ENCODE data around the gene PLCD1. TPM values are rescaled to one million over a fixed set of nuclear protein-coding genes. Genes with fewer than 3 reads are reported as not detected.

PLCD1 gene
- polyA plus RNA-seq, 3 donors from 2014 or later, result 11.6 to 18.0 (median 12.1) TPM

DNA sequence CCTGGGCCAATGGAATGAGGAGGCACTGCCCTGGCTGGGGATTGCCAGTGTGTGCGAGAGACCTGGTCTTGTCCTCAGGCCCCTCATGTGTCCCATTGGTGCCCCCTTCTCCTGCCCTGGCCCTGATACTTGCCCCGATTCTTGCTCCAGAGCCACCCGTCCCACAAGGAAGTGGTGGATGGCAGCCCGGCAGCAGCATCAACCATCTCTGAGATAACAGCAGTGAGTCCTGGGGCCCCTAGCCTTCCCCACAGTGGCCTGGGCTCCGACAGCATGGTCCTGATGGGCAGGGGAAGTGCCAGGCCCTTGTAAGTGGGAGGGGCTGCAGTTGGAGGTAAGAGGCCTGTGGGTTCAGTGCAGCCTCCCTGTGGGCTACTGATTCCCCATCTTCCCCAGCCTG lies 23.4 kb downstream of the PLCD1 start:
- no peak overlapping the region for H3K27ac Mint-ChIP-seq

DNA sequence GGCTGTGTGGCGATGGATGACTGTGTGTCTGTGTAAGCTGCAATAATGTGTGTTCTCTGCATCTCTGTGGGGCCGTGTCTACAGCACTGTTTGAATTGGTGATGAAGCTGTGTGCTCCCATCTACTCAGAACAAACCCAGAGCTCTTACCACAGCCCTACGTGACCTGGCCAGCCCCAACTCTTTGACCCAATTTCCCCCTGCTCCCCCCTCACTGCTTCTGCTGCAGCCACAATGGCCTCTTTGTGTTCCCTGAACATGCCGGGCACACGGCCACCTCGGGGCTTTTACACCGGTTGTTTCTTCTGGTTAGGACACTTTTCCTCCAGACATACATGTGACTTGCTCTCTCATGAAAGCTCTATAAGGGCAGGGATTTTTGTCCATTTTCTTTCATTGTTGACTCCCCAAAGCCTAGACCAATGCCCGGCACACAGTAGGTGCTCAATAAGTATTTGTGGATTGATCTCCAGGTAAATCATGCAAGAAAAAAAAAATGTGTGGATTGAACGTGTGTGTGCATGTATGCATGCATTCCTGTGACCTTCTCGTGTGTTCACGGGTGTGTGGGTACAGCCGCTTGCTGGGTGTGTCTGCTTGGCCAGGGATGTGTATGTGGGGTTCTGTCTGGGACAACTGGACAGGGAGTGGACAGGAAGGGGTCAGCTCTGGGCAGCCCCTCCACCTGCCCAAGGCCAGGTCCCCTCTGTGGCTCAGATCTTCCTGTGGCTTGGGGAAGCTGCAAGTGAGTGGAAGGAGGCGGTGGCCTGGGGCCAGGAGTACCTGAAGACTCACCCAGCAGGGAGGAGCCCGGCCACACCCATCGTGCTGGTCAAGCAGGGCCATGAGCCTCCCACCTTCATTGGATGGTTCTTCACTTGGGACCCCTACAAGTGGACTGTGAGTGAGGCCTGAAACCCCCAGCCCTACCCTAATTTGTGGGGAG lies 24.1 kb downstream of the PLCD1 start:
- Mint-ChIP-seq H3K9me3 (no peaks in the 10 kb centered on the region), H3K4me1 (peaks cover 8 to 12% of the 10 kb centered on the region in 2 donors), H3K36me3 (peaks cover 0 to 9% (median 0%) of the 10 kb centered on the region in 3 donors), H3K4me3 (no peak overlapping the region), H3K27me3 (ENCODE audit: low read depth in 3 of 3) (peaks cover 0 to 1% (median 0%) of the 10 kb centered on the region in 3 donors), H3K27ac (peak overlapping the region in 5 of 6 donors; percentile 1 to 67 (median 31))
- no peak for DNase-seq

More for the DNA sequence above, 23.4 kb downstream of the PLCD1 start:
- Mint-ChIP-seq H3K36me3 (peaks cover 0 to 9% (median 0%) of the 10 kb centered on the region in 3 donors), H3K9me3 (no peaks in the 10 kb centered on the region), H3K4me3 (no peak overlapping the region), H3K27me3 (ENCODE audit: low read depth in 3 of 3) (no peaks in the 10 kb centered on the region), H3K4me1 (peaks cover 8 to 12% of the 10 kb centered on the region in 2 donors)
- no peak for DNase-seq

DNA sequence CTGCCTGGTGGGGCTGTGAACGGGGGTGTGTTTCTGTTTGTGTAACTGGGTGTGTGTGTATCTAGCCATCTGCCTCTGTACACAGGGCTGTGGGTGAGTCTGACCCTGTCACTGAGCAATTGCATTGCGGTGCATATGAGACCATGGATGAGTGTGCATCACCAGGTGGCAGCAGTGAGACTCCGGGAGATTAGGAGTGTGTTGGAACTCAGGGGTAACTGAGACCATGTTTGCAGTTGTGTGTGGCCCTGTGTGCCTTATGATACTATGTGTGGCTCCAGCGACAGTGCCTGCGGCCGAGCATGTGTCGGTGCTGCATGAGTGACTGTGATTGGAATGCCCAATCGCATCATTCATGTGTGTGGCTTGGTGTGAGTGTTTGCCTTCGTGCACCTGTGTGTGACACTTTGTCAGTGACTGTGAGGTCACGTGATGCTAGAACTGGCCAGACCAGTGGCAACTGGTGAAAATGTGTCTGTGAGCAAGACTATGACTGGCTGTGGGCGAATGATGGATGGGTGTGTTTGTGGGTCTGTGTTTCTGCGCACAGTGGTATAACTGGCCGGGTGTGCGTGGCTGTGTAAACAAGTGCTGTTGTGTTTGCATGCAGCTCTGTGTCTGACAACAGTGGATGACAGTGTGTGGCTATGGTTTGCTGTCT lies 24.9 kb downstream of the PLCD1 start:
- peak; percentile 25 to 48 (median 32) for DNase-seq
- Mint-ChIP-seq H3K4me3 (no peak overlapping the region), H3K36me3 (peaks cover 0 to 9% (median 0%) of the 10 kb centered on the region in 3 donors), H3K27ac (peak overlapping the region; percentile 26 to 79 (median 62)), H3K4me1 (peaks cover 8 to 13% of the 10 kb centered on the region in 2 donors), H3K27me3 (ENCODE audit: low read depth in 3 of 3) (peaks cover 0 to 3% (median 1%) of the 10 kb centered on the region in 3 donors), H3K9me3 (no peaks in the 10 kb centered on the region)

- DNase-seq, result no peak
- Mint-ChIP-seq H3K4me3 (no peak overlapping the region), H3K36me3 (peaks cover 0 to 9% (median 0%) of the 10 kb centered on the region in 3 donors), H3K27me3 (ENCODE audit: low read depth in 3 of 3) (peaks cover 0 to 4% (median 1%) of the 10 kb centered on the region in 3 donors), H3K9me3 (no peaks in the 10 kb centered on the region), H3K4me1 (peaks cover 14 to 18% of the 10 kb centered on the region in 2 donors), H3K27ac (peak overlapping the region in 3 of 6 donors; percentile 67 to 79 (median 69))
These were observed 25.5 kb downstream of the PLCD1 start for GRCh38 chr3:38003817-38004414.

- Mint-ChIP-seq H3K36me3 (peaks cover 0 to 9% (median 0%) of the 10 kb centered on the region in 3 donors), H3K4me1 (peaks cover 19 to 22% of the 10 kb centered on the region in 2 donors), H3K9me3 (no peaks in the 10 kb centered on the region), H3K4me3 (no peak overlapping the region), H3K27me3 (ENCODE audit: low read depth in 3 of 3) (peaks cover 0 to 4% (median 1%) of the 10 kb centered on the region in 3 donors), H3K27ac (peak overlapping the region in 3 of 6 donors; percentile 56 to 80 (median 60))
- peak; percentile 33 to 51 (median 35) for DNase-seq
These were observed 26.0 kb downstream of the PLCD1 start for GRCh38 chr3:38003371-38003816.

- Mint-ChIP-seq H3K9me3 (no peaks in the 10 kb centered on the region), H3K36me3 (peaks cover 0 to 9% (median 0%) of the 10 kb centered on the region in 3 donors), H3K4me1 (peaks cover 21 to 27% of the 10 kb centered on the region in 2 donors), H3K27ac (no peak overlapping the region), H3K27me3 (ENCODE audit: low read depth in 3 of 3) (peaks cover 0 to 4% (median 1%) of the 10 kb centered on the region in 3 donors), H3K4me3 (no peak overlapping the region)
- DNase-seq, result no peak
These were observed 26.5 kb downstream of the PLCD1 start for GRCh38 chr3:38002940-38003339.

DNA sequence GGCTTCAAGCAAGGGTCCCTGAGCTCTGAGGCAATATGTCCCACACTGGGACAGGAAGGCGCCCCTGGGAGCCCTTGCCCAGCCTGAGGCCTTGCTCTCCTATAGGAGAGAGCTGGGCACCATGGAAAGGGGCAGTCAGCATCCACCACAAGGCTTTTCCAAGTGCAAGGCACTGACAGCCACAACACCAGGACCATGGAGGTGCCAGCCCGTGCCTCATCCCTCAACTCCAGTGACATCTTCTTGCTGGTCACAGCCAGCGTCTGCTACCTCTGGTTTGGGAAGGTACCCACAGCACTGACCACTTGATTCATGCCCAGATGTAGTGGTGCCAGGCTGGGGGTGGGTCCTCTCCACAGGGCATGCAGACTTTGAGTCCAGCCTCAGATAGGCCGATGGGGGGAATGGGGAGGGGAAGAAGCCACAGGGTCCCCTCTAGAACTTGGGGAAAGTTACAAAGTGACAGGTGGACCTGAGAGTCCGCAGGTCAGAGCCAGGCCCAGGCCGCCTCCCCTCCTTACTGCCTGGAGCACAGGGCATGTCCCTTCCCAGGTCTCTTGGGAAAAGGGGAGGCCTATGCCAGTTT lies 27.1 kb downstream of the PLCD1 start:
- H3K36me3 Mint-ChIP-seq, result peaks cover 0 to 9% (median 0%) of the 10 kb centered on the region in 3 donors
- peaks cover 0 to 4% (median 1%) of the 10 kb centered on the region in 3 donors for H3K27me3 Mint-ChIP-seq (ENCODE audit: low read depth in 3 of 3)
- H3K4me3 Mint-ChIP-seq, result no peak overlapping the region
- H3K4me1 Mint-ChIP-seq, result peaks cover 21 to 29% of the 10 kb centered on the region in 2 donors
- no peaks in the 10 kb centered on the region for H3K9me3 Mint-ChIP-seq
- no peak for DNase-seq
- no peak overlapping the region for H3K27ac Mint-ChIP-seq

GRCh38 chr3:38001456-38002081 lies 27.9 kb downstream of the PLCD1 start:
- Mint-ChIP-seq H3K4me1 (peaks cover 28 to 37% of the 10 kb centered on the region in 2 donors), H3K27ac (no peak overlapping the region), H3K9me3 (no peaks in the 10 kb centered on the region)

DNA sequence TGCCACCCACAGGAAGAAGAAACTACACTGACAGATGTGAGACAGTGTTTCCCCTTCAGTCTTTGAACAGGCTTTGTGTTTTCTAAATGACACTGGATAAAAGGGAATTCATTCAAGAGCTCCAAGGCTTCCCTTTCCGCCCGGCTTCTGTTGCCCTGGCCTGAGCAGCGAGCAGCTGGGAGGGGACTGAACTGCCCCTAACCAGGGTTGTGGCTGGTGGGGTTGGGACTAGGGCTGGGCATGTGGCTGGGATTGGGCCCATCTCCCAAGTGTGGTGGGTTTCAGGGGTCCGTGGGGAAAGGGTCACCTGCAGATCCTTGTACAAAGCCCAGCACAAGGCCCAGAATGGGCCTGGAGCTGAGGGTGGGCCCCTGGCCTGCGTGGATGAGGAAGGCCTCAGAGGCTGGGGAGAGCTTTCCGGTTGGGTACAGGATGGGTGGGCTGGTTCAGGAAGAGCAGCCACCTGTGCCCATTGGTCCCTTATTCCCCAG lies 28.4 kb downstream of the PLCD1 start:
- H3K9me3 Mint-ChIP-seq, result no peaks in the 10 kb centered on the region
- H3K27me3 Mint-ChIP-seq (ENCODE audit: low read depth in 3 of 3), result peaks cover 0 to 4% (median 4%) of the 10 kb centered on the region in 3 donors
- peak overlapping the region in 1 of 6 donors; percentile 40 for H3K27ac Mint-ChIP-seq
- H3K4me3 Mint-ChIP-seq, result no peak overlapping the region
- peaks cover 33 to 41% of the 10 kb centered on the region in 2 donors for H3K4me1 Mint-ChIP-seq
- peaks cover 5 to 18% (median 8%) of the 10 kb centered on the region in 3 donors for H3K36me3 Mint-ChIP-seq
- DNase-seq, result no peak

More at GRCh38 chr3:38001456-38002081, 27.9 kb downstream of the PLCD1 start:
- no peak for DNase-seq
- H3K4me3 Mint-ChIP-seq, result no peak overlapping the region
- peaks cover 4 to 14% (median 5%) of the 10 kb centered on the region in 3 donors for H3K36me3 Mint-ChIP-seq
- H3K27me3 Mint-ChIP-seq (ENCODE audit: low read depth in 3 of 3), result peaks cover 0 to 4% (median 4%) of the 10 kb centered on the region in 3 donors

GRCh38 chr3:38000242-38000916 lies 29.1 kb downstream of the PLCD1 start:
- H3K36me3 Mint-ChIP-seq, result peaks cover 5 to 16% (median 8%) of the 10 kb centered on the region in 3 donors
- peak overlapping the region in 5 of 6 donors; percentile 26 to 90 (median 50) for H3K27ac Mint-ChIP-seq
- no peak overlapping the region for H3K4me3 Mint-ChIP-seq
- H3K27me3 Mint-ChIP-seq (ENCODE audit: low read depth in 3 of 3), result peaks cover 0 to 4% (median 4%) of the 10 kb centered on the region in 3 donors
- DNase-seq, result no peak
- H3K4me1 Mint-ChIP-seq, result peaks cover 40 to 48% of the 10 kb centered on the region in 2 donors
- no peaks in the 10 kb centered on the region for H3K9me3 Mint-ChIP-seq

DNA sequence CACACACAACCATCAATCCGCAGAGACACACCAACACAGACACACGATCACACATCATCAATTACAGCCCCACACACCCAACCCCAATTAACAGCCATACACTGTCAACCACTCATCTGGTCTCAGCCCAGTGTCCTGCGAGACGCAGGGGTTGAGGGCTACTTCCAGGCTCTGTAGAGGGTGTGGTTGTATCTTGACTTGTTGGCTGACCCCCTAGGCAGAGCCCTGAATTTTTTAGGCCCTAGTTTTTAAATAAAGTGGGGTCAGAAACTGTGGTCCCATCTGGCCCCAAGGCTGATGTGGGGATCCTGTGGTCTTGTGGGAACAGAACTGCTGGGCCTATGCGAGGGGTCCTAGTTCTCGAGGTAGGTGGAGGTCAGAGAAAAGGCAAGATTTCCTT lies 29.6 kb downstream of the PLCD1 start:
- peaks cover 44 to 49% of the 10 kb centered on the region in 2 donors for H3K4me1 Mint-ChIP-seq
- peak overlapping the region in 3 of 5 donors; percentile 46 to 59 (median 46) for H3K4me3 Mint-ChIP-seq
- no peak for DNase-seq
- H3K9me3 Mint-ChIP-seq, result no peaks in the 10 kb centered on the region
- peaks cover 5 to 14% (median 8%) of the 10 kb centered on the region in 3 donors for H3K36me3 Mint-ChIP-seq
- peaks cover 0 to 4% (median 4%) of the 10 kb centered on the region in 3 donors for H3K27me3 Mint-ChIP-seq (ENCODE audit: low read depth in 3 of 3)
- H3K27ac Mint-ChIP-seq, result peak overlapping the region; percentile 43 to 95 (median 83)
